Stimulated activated memory B cell treated with anti-CD40 and anti-IgM and Interleukin-4, amounts not matched to agents 10 μg/mL and 1 μg/mL and 100 μg/mL, for 72 hours (primary cell): ENCODE measurements around the gene ALDH3B2.
"Not testable (repeated sequence)": the region's sequence is repeated elsewhere in the genome, so short reads cannot be mapped to it uniquely, and the experiment has no call there.

Experiments
- ATAC-seq: fragments of 150-1000 bp; cut with Tn5 transposase; 2 replicates; pipeline ENCODE4 v1.10.0; 2021
- H3K27ac Mint-ChIP-seq: one replicate; pipeline ENCODE4 v1.8.0; 2022; ENCODE audit warnings: mild to moderate bottlenecking, mixed read lengths
- H3K27me3 Mint-ChIP-seq: one replicate; pipeline ENCODE4 v1.8.0; 2022; ENCODE audit warnings: mixed read lengths
- H3K36me3 Mint-ChIP-seq: one replicate; pipeline ENCODE4 v1.8.0; 2022; ENCODE audit warnings: mixed read lengths
- H3K4me1 Mint-ChIP-seq: one replicate; pipeline ENCODE4 v1.8.0; 2022; ENCODE audit warnings: mixed read lengths
- H3K4me3 Mint-ChIP-seq: one replicate; pipeline ENCODE4 v1.8.0; 2022; ENCODE audit warnings: mild to moderate bottlenecking, moderate library complexity, mixed read lengths
- H3K9me3 Mint-ChIP-seq: one replicate; pipeline ENCODE4 v1.8.0; 2022; ENCODE audit warnings: mixed read lengths

The ALDH3B2 gene

GRCh38 chr11:67632982-67633755 is 41.3 kb downstream of the ALDH3B2 start:
- Mint-ChIP-seq H3K9me3 (no peaks in the 10 kb centered on the region), H3K27ac (no peak overlapping the region), H3K4me1 (peaks cover 16% of the 10 kb centered on the region), H3K36me3 (no peaks in the 10 kb centered on the region), H3K4me3 (no peak overlapping the region), H3K27me3 (no peaks in the 10 kb centered on the region)
- ATAC-seq: no peak

DNA sequence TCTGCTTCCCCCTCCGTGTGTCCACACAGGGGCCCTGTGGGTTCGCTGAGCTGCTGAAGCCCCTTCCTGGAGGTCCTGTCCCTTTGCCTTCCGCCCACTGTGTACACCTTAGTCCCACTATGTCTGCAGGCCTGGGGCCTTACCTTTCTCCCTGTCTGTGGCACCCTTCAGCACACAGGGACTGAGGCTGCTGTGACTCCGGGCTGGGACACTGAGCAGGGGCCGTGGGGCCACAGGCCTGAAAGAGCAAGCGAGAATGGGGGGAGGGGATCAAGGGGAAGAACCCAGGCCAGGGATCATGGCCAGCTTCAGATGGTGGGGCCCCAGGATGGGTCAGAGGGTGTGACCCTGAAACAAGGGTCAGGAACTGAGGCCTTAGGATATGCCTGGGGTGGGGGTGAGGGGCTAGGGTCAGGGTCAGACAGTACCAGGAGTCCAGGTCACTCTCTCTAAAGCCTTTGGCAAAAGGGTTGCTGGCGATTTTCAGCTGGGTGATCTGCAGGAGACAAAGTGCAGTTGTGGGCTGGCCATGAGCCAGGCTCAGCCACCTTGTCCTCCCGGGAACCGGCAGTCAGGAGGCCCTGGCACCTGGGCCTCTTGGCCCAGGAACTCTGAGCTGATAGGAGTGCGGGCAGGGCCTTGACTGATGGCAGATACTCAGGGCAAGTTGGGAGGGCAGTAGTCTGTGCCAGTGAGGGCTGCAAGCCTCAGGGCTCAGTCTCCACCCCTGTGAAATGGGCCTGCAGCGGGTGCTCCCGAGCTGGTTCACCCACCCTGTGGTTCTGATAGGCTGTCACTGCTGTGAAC is 42.0 kb downstream of the ALDH3B2 start:
- Mint-ChIP-seq H3K27ac (no peak overlapping the region), H3K4me1 (peaks cover 22% of the 10 kb centered on the region), H3K27me3 (no peaks in the 10 kb centered on the region), H3K4me3 (peak overlapping the region; percentile 5), H3K36me3 (peaks cover 2% of the 10 kb centered on the region), H3K9me3 (no peaks in the 10 kb centered on the region)
- no peak for ATAC-seq

DNA sequence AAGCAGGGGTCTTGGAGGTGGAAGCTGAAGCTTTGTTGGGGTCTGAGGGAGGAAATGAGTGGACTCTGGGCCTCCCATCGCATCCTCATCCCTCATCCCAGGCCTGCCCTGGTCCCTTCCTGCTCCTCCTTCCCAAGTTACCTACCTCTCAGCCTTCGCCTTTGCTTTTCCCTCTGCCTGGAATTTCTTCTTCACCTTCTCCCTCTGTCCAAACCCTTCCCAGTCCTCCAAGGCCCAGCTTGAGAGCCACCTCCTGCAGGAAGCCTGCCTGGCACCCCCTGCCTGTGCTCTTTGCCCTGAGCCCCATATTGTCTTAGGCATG is 42.6 kb downstream of the ALDH3B2 start:
- H3K4me3 Mint-ChIP-seq: peak overlapping the region; percentile 5
- H3K9me3 Mint-ChIP-seq: no peaks in the 10 kb centered on the region
- H3K27me3 Mint-ChIP-seq: no peaks in the 10 kb centered on the region
- peaks cover 7% of the 10 kb centered on the region for H3K36me3 Mint-ChIP-seq
- peaks cover 22% of the 10 kb centered on the region for H3K4me1 Mint-ChIP-seq
- no peak for ATAC-seq
- no peak overlapping the region for H3K27ac Mint-ChIP-seq

DNA sequence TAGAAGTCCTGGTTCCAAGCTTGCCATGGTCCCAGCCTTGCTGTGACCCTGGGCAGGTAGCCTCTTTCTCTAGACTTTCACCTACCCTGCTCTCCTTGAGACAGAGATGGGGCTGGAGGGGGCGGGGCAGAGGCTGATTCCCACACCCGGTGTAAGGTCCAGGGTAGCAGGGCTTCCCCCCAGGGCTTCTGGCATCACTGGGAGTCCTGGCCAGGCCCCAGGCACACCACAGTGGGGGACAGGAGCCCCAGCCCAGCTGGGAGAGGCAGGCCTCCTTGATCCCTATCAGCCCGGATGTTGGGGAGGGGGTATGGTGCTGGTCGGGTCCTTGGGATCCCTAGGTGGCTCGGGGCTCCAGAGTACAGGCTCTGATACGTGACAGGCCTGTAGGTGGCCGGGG is 43.0 kb downstream of the ALDH3B2 start:
- Mint-ChIP-seq H3K4me3 (no peak overlapping the region), H3K27ac (no peak overlapping the region), H3K4me1 (peaks cover 22% of the 10 kb centered on the region), H3K36me3 (peaks cover 11% of the 10 kb centered on the region), H3K9me3 (no peaks in the 10 kb centered on the region), H3K27me3 (no peaks in the 10 kb centered on the region)
- no peak for ATAC-seq

DNA sequence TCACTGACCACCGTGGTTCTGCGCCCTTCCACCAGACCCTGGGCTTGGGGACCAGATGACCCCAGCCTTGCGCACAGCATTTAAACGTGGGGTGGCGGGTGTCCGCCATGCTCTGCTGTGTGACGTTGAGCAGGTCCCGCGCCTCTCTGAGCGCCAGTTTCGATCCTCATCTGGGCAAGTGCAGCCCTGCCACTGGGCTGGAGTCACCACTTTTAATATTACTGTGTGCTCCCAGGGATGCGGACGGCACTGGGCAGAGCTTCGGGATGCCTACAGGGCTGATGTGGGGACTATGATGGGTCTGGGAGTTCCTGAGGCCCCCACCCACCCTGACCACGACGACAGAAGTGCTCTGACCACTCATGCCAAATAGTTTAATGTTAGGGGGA is 43.5 kb downstream of the ALDH3B2 start:
- H3K27ac Mint-ChIP-seq: peak overlapping the region; percentile 80
- H3K4me1 Mint-ChIP-seq: peaks cover 22% of the 10 kb centered on the region
- H3K36me3 Mint-ChIP-seq: peaks cover 12% of the 10 kb centered on the region
- no peaks in the 10 kb centered on the region for H3K27me3 Mint-ChIP-seq
- no peaks in the 10 kb centered on the region for H3K9me3 Mint-ChIP-seq
- H3K4me3 Mint-ChIP-seq: peak overlapping the region; percentile 86
- no peak for ATAC-seq

GRCh38 chr11:67630228-67630942 is 44.0 kb downstream of the ALDH3B2 start:
- H3K9me3 Mint-ChIP-seq: no peaks in the 10 kb centered on the region
- no peaks in the 10 kb centered on the region for H3K27me3 Mint-ChIP-seq
- H3K4me3 Mint-ChIP-seq: peak overlapping the region; percentile 86
- H3K4me1 Mint-ChIP-seq: peaks cover 22% of the 10 kb centered on the region
- H3K27ac Mint-ChIP-seq: peak overlapping the region; percentile 80
- peak; percentile 87 for ATAC-seq
- H3K36me3 Mint-ChIP-seq: peaks cover 12% of the 10 kb centered on the region

- Mint-ChIP-seq H3K27ac (peak within 1 kb of the TSS; percentile 80), H3K36me3 (peaks cover 12% of the 10 kb centered on the region), H3K4me1 (peaks cover 22% of the 10 kb centered on the region), H3K4me3 (peak within 1 kb of the TSS; percentile 86), H3K27me3 (no peaks in the 10 kb centered on the region), H3K9me3 (no peaks in the 10 kb centered on the region)
- peak; percentile 81 for ATAC-seq
Measured at GRCh38 chr11:67629386-67630227, 44.8 kb downstream of the ALDH3B2 start, which contains the start of gene NUDT8. TSS of gene NUDT8 (minus strand) at chr11:67629937. CDS start at chr11:67629911, 26 bp downstream.

- peak overlapping the region; percentile 74 for H3K4me3 Mint-ChIP-seq
- no peak for ATAC-seq
- H3K36me3 Mint-ChIP-seq: peaks cover 12% of the 10 kb centered on the region
- peaks cover 22% of the 10 kb centered on the region for H3K4me1 Mint-ChIP-seq
- no peaks in the 10 kb centered on the region for H3K27me3 Mint-ChIP-seq
- no peaks in the 10 kb centered on the region for H3K9me3 Mint-ChIP-seq
- H3K27ac Mint-ChIP-seq: peak overlapping the region; percentile 80
Measured at GRCh38 chr11:67628710-67629385, 45.6 kb downstream of the ALDH3B2 start.

DNA sequence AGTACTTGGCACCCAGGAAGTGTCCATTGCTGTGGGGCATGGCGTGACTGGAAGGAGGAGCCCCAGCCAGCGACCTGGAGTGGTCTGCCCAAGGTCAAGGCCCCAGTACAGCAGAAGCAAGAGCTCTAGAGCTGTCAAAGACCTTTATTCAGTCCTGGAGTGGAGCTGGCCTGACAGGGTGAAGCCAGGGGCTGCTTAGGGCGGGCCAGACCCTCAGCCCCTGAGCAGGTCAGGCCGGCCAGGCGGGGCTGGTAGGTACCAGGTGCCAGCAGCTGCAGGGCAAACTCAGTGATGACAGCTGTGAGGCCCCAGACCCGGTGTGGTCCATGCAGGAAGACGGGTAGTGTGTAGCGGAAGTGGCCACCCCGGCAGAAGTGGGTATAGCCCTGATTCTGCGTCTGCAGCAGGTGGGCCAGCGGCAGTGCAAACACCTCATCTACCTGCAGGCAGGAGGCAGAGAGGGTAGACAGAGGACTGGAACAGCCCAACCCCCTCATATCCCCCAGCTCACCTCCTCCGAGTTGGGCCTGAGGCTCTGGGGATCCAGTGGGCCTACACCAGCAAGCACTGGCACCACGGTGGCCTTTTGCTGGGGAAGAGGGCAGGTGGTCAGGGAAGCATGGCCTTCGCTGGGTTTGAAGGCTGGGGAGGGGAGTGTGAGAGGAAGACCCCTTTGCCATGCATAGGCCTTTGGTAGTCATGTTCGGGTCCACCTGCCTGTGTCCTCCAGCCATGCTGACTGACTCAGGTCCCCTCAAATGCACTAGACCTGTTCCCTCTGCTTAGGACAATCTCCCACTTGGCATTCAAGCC is 46.4 kb downstream of the ALDH3B2 start:
- ATAC-seq: no peak
- Mint-ChIP-seq H3K27me3 (no peaks in the 10 kb centered on the region), H3K27ac (peak overlapping the region; percentile 63), H3K4me3 (peak overlapping the region; percentile 30), H3K9me3 (no peaks in the 10 kb centered on the region), H3K4me1 (peaks cover 22% of the 10 kb centered on the region), H3K36me3 (peaks cover 12% of the 10 kb centered on the region)

DNA sequence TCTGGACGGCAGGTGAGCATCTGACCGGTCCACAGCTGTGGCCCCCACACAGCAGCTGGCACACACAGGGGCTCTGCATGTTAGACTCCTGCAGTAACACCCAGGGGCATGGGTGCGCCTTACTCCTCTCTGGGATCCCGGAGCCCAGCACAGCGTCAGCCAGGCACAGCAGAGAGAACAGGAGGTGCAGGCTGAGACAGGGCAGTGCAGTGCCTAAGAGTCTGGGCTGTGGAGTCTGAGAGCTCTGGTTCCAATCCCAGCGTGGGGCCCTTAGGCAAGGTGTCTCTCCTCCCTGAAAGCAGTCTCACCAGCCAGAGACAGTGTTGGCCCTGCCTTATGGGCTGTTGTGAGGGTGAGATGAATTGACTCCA is 47.0 kb downstream of the ALDH3B2 start:
- Mint-ChIP-seq H3K4me3 (no peak overlapping the region), H3K4me1 (peaks cover 22% of the 10 kb centered on the region), H3K27ac (peak overlapping the region; percentile 63), H3K27me3 (no peaks in the 10 kb centered on the region), H3K9me3 (no peaks in the 10 kb centered on the region), H3K36me3 (peaks cover 12% of the 10 kb centered on the region)
- no peak for ATAC-seq

GRCh38 chr11:67626970-67627369 is 47.5 kb downstream of the ALDH3B2 start:
- Mint-ChIP-seq H3K4me3 (no peak overlapping the region), H3K9me3 (no peaks in the 10 kb centered on the region), H3K27me3 (no peaks in the 10 kb centered on the region), H3K4me1 (peaks cover 22% of the 10 kb centered on the region), H3K27ac (peak overlapping the region; percentile 63), H3K36me3 (peaks cover 12% of the 10 kb centered on the region)
- ATAC-seq: no peak

- ATAC-seq, H3K27ac Mint-ChIP-seq, H3K4me3 Mint-ChIP-seq: not testable (repeated sequence)
Measured at GRCh38 chr11:67626131-67626833, 48.1 kb downstream of the ALDH3B2 start.

DNA sequence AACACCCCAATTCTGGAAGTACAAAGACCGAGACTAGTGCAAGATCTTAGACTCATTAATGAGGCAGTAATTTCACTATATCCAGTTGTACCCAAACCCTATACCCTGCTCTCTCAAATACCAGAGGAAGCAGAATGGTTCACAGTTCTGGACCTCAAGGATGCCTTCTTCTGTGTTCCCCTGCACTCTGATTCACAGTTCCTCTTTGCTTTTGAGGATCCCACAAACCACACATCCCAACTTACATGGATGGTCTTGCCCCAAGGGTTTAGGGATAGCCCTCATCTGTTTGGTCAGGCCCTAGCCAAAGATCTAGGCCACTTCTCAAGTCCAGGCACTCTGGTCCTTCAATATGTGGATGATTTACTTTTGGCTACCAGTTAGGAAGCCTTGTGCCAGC is 50.6 kb downstream of the ALDH3B2 start:
- H3K4me3 Mint-ChIP-seq, H3K4me1 Mint-ChIP-seq, H3K27me3 Mint-ChIP-seq, ATAC-seq, H3K9me3 Mint-ChIP-seq, H3K27ac Mint-ChIP-seq: not testable (repeated sequence)
- H3K36me3 Mint-ChIP-seq: peaks cover 12% of the 10 kb centered on the region

More at GRCh38 chr11:67626131-67626833, 48.1 kb downstream of the ALDH3B2 start:
- Mint-ChIP-seq H3K36me3 (peaks cover 12% of the 10 kb centered on the region), H3K4me1 (peaks cover 22% of the 10 kb centered on the region)
- not testable (repeated sequence) for H3K9me3 Mint-ChIP-seq, H3K27me3 Mint-ChIP-seq
